MM.1S (cell line): ENCODE results near the gene CNTD1.

Source experiments
- CTCF ChIP-seq: fragments of 300-600 bp; sonication (generic); IDR thresholded peaks from 2 replicates; pipeline ENCODE4 v1.5.1; 2016; ENCODE audit warnings: antibody characterized with exemption, low read length, mixed read lengths
- EZH2 ChIP-seq: fragments of 300-600 bp; sonication (generic); optimal IDR thresholded peaks from 2 replicates; pipeline ENCODE3; 2017; ENCODE audit warnings: low read depth, mild to moderate bottlenecking, antibody characterized with exemption, low read length, mixed read lengths

- no peak for TF ChIP-seq EZH2
- TF ChIP-seq CTCF = no peak
These were observed 17.0 kb upstream of the CNTD1 start for GRCh38 chr17:42781639-42782165.
